ENCODE measurements around the gene RECQL5.

DNA sequence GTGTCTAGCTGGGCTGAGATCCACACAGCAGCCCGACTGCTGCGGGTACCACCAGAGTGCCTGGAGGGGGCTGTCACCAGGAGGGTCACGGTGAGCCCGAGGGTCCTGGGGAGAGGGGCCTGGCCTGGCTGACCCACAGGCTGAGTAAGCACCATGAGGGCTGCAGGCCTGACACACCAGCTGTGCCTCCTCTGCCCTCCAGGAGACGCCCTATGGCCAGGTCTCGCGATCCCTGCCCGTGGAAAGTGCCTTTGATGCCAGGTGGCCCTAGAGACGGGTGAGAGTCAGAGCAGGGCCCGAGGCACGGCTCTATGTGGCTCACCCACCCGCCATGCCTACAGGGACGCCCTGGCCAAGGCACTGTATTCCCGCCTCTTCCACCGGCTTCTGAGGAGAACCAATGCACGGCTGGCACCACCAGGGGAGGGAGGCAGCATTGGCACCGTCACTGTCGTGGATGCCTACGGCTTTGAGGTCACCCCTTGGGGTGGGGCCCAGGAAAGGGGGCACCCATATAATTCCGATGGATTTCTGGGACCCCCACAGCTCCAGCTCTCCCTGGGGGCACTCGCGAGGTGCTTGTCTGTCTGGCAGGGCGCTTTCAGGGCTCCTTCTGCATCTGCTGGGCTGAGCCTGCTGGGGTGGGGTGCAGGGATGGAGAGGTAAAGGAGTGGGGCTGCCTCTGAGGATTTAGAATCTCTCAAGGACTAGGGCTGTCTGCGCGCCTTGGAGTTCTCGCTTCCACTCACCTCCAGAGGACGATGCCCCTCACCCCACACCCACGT is 72.3 kb downstream of the RECQL5 start:
- TF ChIP-seq POLR2A (IDR thresholded peaks at IDR 0.05) (no peak), CTCF (IDR thresholded peaks at IDR 0.05) (no peak)

All from sigmoid colon (tissue), 3 donors.